Measurements from ENCODE around the gene TSPAN14. TPM values are rescaled to one million over a fixed set of nuclear protein-coding genes. Genes with fewer than 3 reads are reported as not detected.

TSPAN14 gene
- total RNA-seq, 4 donors from 2014 or later, result 18.9 to 72.9 (median 55.8) TPM

DNA sequence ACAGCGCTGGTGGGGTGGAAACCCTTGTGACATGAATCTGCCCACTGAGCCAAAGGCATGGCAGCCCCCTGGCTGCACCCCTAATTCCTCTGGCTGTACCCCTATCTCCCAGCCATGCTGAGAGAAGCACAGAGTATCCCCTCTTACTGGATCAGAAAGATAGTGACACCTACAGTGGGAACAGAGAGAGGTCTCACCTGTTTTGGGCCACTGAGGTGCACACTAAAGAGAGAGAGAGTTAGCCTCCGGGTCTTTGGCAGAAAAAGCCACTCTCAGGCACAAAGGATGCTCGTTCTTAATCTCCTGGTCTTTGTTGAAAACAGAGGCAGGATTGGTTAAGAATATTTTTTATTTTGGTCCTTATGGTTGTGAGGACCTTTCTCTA is 11.3 kb downstream of the TSPAN14 start:
- Histone ChIP-seq H3K9me3 (no peaks in the 10 kb centered on the region), H3K4me3 (peak overlapping the region in 1 of 4 donors; percentile 19), H3K27ac (peak overlapping the region; percentile 84 to 100 (median 85)), H3K27me3 (no peaks in the 10 kb centered on the region), H3K36me3 (no peaks in the 10 kb centered on the region), H3K4me1 (peaks cover 68 to 100% (median 87%) of the 10 kb centered on the region in 4 donors)
- TF ChIP-seq POLR2A (IDR thresholded peaks at IDR 0.05) (no peak), EP300 (IDR thresholded peaks at IDR 0.05; ENCODE audit: low read depth) (no peak), POLR2AphosphoS5 (IDR thresholded peaks at IDR 0.05) (no peak)
- WGBS, 2 donors (ENCODE audit: low coverage in 1 of 2), result 59% methylated on average over 3 of the region's 3 CpGs; no CpG with 5 or more reads in 1 of the 2 donors
- in situ Hi-C loops (cut with MboI; ENCODE audit: low pct_ligation_motif_present in 1 of 4, low pct_unique_long_range_greater_than_20kb in 1 of 4, low sequenced_read_pairs in 3 of 4), result no loop called here
- DNase-seq, result no peak
- intact Hi-C loops (cut with DNase I; ENCODE audit: low total_unique reads), result loop anchor here (2.0 kb wide), 1 partner anchor 29 kb away; no protein-coding TSS in a partner anchor

GRCh38 chr10:80465839-80466590 is 11.9 kb downstream of the TSPAN14 start:
- H3K27me3 ChIP-seq, result no peaks in the 10 kb centered on the region
- peaks cover 62 to 100% (median 87%) of the 10 kb centered on the region in 4 donors for H3K4me1 ChIP-seq
- H3K27ac ChIP-seq, result peak overlapping the region; percentile 84 to 100 (median 85)
- no peaks in the 10 kb centered on the region for H3K36me3 ChIP-seq
- intact Hi-C loops (cut with DNase I; ENCODE audit: low total_unique reads), result loop anchor here (2.0 kb wide), 1 partner anchor 29 kb away; no protein-coding TSS in a partner anchor
- no peak overlapping the region for H3K4me3 ChIP-seq
- DNase-seq, result no peak
- in situ Hi-C loops (cut with MboI; ENCODE audit: low pct_ligation_motif_present in 1 of 4, low pct_unique_long_range_greater_than_20kb in 1 of 4, low sequenced_read_pairs in 3 of 4), result no loop called here
- WGBS, 2 donors (ENCODE audit: low coverage in 1 of 2), result 79 to 88% methylated on average over 7 to 10 of the region's 10 CpGs
- no peaks in the 10 kb centered on the region for H3K9me3 ChIP-seq
- no peak for TF ChIP-seq EP300 (IDR thresholded peaks at IDR 0.05; ENCODE audit: low read depth)
- no peak for TF ChIP-seq POLR2AphosphoS5 (IDR thresholded peaks at IDR 0.05)
- TF ChIP-seq POLR2A (IDR thresholded peaks at IDR 0.05), result no peak
- TF ChIP-seq, protein P1, sequence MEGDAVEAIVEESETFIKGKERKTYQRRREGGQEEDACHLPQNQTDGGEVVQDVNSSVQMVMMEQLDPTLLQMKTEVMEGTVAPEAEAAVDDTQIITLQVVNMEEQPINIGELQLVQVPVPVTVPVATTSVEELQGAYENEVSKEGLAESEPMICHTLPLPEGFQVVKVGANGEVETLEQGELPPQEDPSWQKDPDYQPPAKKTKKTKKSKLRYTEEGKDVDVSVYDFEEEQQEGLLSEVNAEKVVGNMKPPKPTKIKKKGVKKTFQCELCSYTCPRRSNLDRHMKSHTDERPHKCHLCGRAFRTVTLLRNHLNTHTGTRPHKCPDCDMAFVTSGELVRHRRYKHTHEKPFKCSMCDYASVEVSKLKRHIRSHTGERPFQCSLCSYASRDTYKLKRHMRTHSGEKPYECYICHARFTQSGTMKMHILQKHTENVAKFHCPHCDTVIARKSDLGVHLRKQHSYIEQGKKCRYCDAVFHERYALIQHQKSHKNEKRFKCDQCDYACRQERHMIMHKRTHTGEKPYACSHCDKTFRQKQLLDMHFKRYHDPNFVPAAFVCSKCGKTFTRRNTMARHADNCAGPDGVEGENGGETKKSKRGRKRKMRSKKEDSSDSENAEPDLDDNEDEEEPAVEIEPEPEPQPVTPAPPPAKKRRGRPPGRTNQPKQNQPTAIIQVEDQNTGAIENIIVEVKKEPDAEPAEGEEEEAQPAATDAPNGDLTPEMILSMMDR (IDR thresholded peaks at IDR 0.05), result no peak

- intact Hi-C loops (cut with DNase I; ENCODE audit: low total_unique reads) (no loop called here), in situ Hi-C loops (cut with MboI; ENCODE audit: low pct_ligation_motif_present in 1 of 4, low pct_unique_long_range_greater_than_20kb in 1 of 4, low sequenced_read_pairs in 3 of 4) (no loop called here)
- peaks cover 54 to 100% (median 87%) of the 10 kb centered on the region in 4 donors for H3K4me1 ChIP-seq
- WGBS, 2 donors (ENCODE audit: low coverage in 1 of 2), result 54 to 78% methylated on average over 8 to 10 of the region's 10 CpGs
- no peak for DNase-seq
- no peaks in the 10 kb centered on the region for H3K9me3 ChIP-seq
- no peak for TF ChIP-seq POLR2A (IDR thresholded peaks at IDR 0.05)
- TF ChIP-seq, protein P1 (IDR thresholded peaks at IDR 0.05), result no peak
- TF ChIP-seq POLR2AphosphoS5 (IDR thresholded peaks at IDR 0.05), result no peak
- TF ChIP-seq EP300 (IDR thresholded peaks at IDR 0.05; ENCODE audit: low read depth), result no peak
- H3K27ac ChIP-seq, result peak overlapping the region; percentile 84 to 100 (median 85)
- H3K4me3 ChIP-seq, result no peak overlapping the region
- no peaks in the 10 kb centered on the region for H3K27me3 ChIP-seq
- H3K36me3 ChIP-seq, result no peaks in the 10 kb centered on the region
Observed at GRCh38 chr10:80466724-80467326, 12.7 kb downstream of the TSPAN14 start.

GRCh38 chr10:80468002-80468401 is 13.9 kb downstream of the TSPAN14 start:
- Histone ChIP-seq H3K4me3 (no peak overlapping the region), H3K27ac (peak overlapping the region; percentile 84 to 100 (median 85)), H3K4me1 (peaks cover 46 to 100% (median 81%) of the 10 kb centered on the region in 4 donors), H3K36me3 (no peaks in the 10 kb centered on the region), H3K27me3 (no peaks in the 10 kb centered on the region), H3K9me3 (no peaks in the 10 kb centered on the region)
- intact Hi-C loops (cut with DNase I; ENCODE audit: low total_unique reads) (no loop called here), in situ Hi-C loops (cut with MboI; ENCODE audit: low pct_ligation_motif_present in 1 of 4, low pct_unique_long_range_greater_than_20kb in 1 of 4, low sequenced_read_pairs in 3 of 4) (no loop called here)
- TF ChIP-seq POLR2AphosphoS5 (IDR thresholded peaks at IDR 0.05) (peak; percentile 47 to 76 (median 75)), EP300 (IDR thresholded peaks at IDR 0.05; ENCODE audit: low read depth) (peak; percentile 20), POLR2A (IDR thresholded peaks at IDR 0.05) (peak; percentile 49)
- TF ChIP-seq, protein P1 (IDR thresholded peaks at IDR 0.05), result no peak
- WGBS, 2 donors (ENCODE audit: low coverage in 1 of 2), result 57% methylated on average over 6 of the region's 6 CpGs
- peak; percentile 72 for DNase-seq
